IPS-NIHi7 (cell line): ENCODE data around the gene FAM229A.
"Not testable (repeated sequence)": the region's sequence is repeated elsewhere in the genome, so short reads cannot be mapped to it uniquely, and the experiment has no call there.

ENCODE experiments used
- DNase-seq: peaks from one replicate; pipeline ENCODE4 v3.0.0; 2012; ENCODE audit warnings: mixed read lengths; ENCODE audit errors: extremely low spot score

The FAM229A gene, protein sequence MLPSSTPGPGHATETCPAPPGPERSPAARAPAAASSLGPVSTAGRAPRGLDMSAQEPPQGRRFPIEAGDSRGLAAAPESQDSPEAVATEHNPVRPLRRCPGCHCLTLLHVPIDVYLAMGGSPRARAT

DNA sequence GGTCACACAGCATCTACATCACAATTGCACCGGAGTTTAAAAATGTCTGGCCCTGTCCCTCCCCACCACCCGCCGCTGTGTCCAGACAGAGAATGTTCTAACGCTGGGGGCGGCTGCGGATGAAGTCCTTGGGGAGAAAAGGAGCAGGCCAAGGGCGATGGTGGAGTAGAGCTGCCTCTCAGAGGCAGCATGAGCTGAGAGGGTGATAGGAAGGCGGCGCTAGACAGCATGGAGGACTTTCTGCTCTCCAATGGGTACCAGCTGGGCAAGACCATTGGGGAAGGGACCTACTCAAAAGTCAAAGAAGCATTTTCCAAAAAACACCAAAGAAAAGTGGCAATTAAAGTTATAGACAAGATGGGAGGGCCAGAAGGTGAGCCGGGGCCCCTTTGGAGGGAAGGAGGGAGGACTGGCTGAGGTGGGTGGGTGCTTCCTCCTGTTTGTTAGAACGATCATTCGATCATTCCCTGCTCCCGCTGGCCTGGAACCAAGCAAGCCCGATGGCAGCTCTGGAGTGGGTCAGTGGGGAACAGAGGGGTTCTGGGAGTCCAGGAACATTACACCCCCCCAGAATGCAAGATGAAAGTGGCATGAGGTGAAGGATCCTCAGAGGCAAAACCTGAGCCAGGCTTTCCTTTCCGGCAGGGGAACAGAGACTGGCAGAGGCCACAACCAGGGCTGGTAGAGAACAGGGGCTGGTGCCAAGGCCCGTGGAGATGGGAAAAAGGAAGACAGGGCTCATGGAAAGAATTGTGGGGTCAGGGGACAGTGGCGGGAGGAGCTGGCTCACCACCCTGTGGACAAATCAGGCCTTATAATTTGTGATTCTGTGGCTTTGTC lies at the start of gene FAM229A, which contains the start of gene TSSK3:
TSS of gene FAM229A (minus strand) at position 12 of the 840 bp plus-strand sequence. CDS start 394 bp downstream, outside the sequence.
TSS of gene TSSK3 (plus strand) at position 66 of the 840 bp plus-strand sequence. CDS start at position 229, 163 bp downstream.
- DNase-seq, result peak; percentile 50

DNA sequence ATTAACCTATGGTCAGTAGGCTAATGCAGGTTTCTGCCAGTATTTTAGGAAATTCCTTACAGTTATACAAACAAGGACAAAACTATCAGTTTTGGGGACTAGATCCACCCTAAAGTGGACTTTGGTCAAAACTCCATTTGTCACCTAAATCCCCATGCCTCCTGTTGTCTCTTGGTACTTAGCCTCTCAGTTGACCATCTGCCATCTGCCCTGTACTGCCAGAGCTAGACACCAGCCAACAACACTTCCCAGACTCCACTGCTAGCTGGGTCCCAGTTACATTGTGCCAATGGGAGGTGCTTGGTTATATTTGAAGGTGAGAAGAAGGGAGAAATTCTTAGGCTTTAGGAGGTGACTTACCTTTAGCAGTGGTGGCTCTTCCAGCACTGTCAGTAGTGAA lies 49.0 kb upstream of the FAM229A start:
- DNase-seq, result no peak

DNA sequence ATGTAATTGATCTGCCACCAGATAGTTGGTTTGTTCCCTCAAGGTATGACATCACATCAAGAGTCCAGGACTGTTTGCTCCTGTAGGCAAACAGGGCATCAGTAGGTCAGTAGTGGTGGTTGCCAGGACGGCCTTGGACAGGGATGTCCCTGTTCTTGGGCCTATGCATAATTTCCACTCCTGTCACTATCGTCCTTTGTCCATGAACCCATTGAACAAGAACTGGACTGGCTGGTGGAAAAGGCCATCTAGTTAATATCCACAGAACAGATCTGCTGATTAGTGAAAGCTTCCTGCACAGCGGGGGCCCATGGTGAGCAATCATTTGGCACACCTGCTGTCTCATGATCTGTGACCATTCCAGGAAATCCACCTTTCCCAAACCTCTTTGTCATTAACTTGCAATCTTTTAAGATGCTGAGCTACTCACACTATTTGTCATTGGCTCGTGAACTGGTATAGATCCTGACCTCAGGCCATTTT lies 44.4 kb upstream of the FAM229A start:
- DNase-seq, result no peak

DNA sequence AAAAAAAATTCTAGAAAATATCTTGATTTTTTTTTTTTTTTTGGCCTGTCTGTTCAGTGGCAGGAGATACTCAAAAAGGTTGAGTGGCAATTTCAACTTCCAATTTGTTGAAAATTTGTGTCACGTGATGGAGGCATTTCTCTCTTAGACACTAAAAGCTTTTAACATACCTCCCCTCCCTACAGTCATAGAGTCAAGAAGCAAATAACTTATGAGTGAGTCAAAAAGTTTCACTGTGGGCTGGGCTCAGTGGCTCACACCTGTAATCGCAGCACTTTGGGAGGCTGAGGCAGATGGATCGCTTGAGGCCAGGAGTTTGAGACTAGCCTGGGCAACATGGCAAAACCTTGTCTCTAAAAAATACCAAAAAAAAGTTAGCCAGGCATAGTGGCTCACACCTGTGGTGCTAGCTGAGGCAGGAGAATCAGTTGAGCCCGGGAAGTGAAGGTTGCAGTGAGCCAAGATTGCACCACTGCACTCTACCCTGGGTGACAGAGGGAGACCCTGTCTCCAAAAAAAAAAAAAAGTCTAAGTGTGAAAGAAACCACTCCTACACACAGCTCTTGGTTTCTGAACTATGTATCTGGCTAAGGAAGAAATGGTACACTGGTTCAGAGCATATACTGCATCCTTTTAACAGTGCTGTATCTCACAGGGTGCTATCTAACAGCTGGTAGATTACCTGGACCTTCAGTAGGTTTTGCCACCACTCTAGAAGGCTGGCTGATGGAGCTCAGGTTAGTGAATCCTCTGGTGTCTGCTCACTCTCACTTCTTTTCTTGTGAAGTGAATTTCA lies 43.6 kb upstream of the FAM229A start:
- no peak for DNase-seq

DNA sequence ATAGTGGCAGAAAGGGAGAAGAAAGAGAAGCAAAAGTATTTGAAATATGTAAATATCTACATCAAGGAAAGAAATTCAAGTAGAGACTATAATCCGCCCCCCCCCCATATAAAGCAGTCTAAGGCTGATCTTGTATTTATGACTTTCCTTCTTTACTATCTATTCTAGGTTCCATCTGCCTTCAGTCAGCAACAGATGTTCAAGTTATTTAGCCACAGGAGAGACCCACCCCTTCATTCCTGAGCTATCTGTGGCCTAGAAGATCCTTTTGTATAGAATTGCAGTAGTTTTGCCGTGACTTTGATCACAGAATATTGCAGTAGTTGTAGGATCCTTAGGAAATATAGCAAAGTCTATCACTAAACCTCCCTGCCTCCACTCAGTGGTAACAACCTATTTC lies 42.7 kb upstream of the FAM229A start:
- no peak for DNase-seq

DNA sequence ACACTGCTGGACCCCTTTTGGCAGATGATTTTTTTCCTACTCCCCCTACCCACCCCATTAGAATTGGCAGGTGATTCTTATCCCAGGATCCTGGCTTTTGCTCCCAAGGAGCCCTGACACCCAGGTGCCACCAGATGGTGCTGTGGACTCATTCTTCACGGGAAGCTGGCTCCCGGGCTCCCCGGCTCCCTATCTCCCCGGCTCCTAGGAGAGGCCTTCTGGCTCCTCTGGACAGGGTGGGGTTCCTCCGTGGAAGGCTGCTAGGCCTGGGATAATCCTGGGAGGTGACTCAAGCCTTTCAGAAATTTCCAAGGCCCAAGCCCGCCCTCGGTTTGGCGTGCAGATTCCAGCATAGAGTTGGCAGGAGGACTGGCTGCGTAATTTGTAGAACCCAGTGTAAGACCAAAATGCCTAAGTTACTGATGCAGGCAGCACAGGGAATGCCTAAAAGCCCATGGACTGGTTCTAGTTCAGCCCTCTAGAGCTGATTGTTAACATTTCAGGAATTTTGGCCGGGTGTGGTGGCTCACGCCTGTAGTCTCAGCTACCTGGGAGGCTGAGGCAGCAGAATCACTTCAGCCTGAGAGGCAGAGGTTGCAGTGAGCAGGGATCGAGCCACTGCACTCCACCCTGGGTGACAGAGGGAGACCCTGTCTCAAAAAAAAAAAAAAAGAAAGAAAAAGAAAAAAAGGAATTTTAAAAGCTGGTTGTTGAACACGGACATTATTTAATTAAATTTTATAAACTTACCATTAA lies 38.8 kb upstream of the FAM229A start:
- DNase-seq, result peak; percentile 94

DNA sequence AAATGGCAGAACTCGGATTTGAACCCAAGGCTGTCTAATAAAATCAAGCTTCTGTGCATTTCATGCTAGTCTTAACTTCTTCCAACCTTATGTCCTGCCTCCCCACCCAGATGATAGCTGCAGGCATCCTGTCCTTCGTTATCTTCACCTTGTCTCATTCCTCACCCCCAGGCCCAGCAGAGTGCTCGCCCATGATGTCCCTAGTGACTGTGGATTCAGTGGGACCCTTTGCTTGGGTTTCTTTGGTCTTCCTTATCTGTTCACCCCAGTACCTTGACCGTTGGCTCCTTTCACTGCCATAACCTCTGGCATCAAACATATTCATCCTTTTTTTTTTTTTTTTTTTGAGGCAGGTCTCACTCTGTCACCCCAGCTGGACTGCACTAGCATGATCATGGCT lies 37.6 kb upstream of the FAM229A start:
- no peak for DNase-seq

DNA sequence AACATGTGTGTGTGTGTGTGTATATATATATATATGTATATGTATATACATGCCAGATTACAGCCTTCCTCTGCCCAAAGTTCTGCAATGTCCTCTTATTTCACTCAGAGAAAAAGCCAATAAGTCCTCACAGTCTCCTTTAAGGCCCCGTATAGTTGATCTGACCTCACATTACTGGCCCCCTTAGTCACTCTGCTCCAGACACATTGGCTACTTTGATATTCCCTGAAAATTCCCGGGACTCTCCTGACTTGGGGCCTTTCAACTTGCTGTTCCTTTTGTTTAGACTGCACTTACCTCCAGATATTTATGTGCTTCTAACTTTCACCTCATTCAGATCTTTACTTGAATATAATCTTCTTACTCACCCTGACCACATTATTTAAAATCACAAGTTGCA lies 36.1 kb upstream of the FAM229A start:
- no peak for DNase-seq

DNA sequence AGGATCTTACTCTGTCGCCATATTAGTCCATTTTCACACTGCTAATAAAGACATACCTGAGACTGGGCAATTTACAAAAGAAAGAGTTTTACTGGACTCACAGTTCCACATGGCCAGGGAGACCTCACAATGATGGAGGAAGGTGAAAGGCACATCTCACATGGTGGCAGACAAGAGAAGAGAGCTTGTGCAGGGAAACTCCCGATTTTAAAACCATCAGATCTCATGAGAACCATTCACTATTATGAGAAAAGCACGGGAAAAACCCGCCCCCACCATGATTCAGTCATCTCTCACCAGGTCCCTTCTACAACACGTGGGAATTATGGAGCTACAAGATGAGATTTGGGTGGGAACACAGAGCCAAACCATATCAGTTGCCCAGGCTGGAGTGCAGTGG lies 34.2 kb upstream of the FAM229A start:
- DNase-seq, result not testable (repeated sequence)

DNA sequence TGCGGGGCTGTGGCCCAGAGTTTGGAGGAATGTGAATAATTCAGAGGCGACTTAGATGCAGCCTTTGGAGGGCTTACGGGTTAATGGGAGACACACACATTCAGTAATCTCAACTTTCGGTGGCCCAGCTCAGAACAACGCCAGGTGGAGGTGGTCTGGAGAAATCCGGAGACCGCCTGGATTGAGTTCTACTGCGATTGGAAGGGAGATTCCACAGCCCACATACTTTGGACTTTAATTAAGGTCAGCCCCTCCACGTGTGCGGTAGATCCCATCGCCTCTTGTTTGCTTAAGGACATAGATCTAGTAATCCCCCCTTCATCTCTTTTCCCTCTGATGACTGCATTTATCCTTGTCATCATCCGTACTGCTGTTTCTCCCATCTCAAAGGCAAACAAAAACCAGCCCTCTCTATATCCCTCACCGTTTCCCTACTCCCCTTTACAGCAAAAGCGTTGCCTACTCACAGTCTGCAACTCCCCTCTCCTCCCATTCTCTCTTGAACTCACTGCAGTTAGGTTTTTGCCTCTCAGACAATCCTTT lies 32.7 kb upstream of the FAM229A start:
- DNase-seq, result peak; percentile 46

DNA sequence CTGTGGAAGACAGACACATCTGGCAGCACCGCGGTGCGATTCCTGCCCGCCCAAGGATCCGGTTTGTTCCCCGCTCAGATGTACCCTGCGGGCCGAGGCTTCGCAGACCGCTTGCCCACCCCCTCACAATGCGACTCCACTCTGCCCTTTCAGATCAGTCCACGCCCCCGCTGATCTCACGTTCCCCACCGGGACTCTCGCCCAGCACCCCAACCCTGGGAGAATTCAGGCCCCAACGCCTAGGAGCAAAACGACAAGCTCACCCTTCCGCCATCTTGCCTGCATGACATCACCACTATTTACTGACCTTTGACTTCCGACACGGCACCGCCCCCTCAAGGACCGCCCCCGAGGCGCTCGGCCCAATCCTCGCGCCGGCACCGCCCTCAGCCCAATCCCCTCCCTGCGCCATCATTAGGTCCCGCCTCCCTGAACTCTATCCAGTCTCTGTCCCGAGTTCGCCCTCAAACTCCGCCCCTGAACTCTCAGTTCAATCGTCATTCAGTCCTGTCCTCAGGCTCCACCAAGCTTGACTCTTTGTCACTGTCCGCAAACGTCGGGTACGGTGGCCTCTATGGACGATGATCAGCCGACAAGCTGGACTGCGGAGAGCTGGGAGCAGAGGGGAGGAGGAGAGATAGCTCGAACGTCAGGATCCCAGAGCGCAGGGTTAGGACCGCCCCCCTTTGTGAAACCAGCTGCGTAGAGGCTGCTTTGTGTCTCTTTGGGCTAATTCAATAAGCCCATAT lies 32.0 kb upstream of the FAM229A start, which contains the start of gene BSDC1:
TSS of gene BSDC1 (minus strand) at position 301 of the 749 bp plus-strand sequence. CDS start at position 274, 27 bp downstream.
- peak; percentile 99 for DNase-seq

DNA sequence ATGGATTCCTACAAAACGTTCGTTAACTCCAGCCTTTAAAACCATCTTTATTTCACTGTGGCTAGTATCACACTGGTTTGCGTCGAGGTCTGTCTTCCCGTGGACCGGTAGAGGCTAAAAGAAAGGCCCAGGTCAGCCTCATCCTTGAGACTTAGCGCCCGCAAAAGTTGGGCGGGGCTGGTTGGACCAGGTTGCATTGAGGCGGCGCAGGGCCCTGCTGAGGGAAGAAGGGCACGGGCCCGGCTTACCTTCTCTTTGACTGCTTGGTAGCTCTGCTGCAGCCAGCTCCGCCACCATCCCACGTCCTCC lies 31.5 kb upstream of the FAM229A start:
- DNase-seq, result peak; percentile 56

DNA sequence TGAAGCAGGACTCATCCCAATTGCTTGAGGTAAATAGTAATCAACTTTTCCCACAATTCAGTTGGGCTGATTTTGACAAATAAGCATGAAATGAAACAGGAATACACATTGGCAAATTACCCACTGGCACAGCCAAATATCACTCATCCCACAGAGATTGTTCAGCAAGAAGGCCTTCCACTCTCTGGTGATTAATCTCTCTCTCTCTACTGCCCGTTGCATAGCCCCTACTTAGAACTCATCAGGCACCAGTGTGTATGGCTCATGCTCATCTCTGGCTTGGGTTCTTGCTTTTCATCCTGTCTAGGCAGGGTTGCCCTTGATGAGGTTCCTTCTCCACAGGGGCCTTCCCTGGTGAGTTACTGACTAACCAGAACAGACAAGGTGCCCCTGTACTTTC lies 30.9 kb upstream of the FAM229A start:
- no peak for DNase-seq

DNA sequence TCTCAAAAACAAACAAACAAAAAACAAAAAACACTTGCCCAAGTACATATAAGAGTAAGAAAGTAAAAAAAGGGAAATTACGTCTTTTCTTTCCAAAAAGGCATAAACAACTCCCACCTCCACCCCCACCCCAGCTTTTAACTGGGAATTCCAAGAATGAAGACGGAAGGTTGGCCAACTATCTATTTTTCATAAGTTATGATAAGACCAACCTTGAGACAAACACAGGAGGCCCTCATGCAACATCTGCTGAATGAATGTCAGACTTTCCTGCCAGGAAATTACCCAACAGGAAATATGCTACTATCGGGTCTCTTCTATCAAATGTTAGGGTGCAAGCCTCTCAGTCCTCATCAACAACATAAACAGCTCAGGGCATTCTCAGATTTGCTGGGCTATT lies 30.0 kb upstream of the FAM229A start:
- DNase-seq, result no peak

DNA sequence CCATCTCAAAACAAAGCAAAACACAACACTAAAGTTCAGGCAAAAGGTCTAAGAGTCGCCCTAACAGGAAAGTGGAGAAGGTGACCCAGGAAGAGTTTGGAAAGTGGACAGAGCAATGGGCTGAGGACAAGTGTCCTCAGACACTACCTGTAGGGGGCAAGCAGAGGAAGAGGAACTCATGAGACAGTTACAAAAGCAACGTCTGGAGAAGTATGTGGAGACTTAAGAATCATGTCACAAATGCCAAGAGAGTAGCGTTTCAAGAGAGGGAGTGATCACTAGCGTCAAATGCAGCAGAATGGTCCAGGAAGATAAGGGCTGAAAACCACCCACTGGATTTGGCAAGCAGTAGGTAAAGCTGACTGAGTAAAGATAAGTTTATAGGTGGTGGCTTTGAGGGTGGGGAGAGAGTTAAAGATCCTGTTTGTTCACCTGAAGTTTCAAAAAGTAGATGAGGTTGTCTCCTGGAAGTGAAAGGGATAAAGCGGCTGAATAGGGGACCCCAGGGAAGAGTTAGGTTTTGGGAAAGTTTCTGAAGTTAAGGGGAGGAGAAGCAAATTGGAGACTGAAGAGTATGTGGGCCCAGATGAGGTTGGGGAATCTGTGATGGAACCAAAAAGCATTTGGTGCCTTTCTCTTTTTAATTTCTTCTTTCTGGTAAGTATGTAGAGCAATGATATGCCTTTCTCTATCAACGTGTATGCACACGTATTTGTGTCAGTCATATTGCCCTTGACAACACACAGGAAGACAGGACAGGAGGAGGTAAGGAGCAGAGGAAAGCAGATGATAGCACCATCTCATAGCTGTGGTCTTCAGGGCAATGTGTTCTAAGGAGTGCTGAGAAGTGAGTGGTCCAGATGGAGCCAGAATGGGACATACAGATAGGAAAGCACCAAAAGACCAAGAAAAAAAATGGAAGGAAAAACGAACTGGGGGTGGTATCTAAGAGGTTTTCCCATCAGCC lies 28.9 kb upstream of the FAM229A start:
- DNase-seq, result no peak

DNA sequence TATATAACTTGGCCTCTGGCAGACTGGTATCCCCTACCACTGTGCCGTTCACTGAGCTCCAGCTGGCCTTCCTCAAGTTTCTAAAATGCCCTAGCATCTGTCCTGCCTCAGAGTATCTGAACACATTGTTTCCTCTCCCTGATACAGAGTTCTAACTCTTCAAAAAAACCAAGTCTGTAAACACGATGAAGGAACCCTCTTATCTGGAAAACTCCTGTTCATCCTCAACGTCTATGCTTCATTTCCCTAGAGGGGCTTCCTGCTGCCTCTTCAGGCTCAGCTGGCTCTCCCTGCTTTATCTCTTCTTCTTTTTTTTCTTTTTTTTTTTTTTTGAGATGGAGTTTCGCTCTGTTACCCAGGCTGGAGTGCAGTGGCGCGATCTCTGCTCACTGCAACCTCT lies 26.4 kb upstream of the FAM229A start:
- DNase-seq, result no peak

DNA sequence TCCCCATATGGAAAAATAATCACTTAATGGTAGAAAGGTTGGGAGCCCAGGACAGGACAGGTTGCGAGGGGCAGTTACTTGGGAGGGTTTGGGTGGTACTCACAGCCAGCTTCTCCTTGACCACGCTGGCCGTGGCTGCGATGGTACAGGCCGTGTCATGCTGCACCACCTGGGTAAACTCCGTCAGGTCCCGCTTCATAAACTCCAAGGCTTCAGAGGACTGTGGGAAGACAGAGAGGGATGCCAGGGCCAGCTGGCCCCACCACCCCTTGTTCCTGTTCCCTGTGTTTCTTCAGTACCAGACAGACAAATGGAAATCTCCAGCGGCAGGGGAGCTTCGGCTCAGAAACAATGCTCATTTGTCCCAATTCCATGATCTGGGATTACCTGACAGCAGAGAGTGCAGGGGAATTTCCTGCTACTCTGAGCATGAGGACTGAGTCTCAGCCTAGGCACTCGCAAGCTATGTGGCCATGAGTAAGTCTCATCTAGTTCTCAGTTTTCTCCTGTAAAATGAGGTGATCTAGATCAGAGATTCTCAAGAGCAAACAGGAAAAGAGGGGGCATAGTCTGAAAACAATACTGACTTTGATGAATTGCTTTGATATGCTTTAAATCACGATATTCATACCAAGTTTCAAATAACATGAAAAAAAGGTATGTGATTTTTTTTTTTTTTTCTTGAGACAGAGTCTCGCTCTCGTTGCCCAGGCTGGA lies 24.5 kb upstream of the FAM229A start:
- no peak for DNase-seq

DNA sequence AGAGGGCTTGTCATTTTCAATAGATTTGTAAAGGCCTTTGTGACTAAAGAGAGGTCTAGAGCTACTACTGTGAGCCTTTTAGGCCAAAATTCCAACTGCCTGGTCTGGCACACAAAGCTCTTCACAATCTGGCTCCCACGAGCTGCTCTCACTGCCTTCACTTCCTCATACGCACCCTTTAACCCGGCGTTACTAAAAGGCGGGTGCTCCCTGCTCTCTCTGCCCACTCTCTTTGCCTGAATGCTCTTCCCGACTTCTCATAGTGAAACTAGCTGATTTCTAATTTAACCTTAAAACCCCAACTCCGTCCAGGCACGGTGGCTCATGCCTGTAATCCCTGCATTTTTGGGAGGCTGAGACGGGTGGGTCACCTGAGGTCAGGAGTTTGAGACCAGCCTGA lies 17.8 kb upstream of the FAM229A start:
- no peak for DNase-seq
